A204.1 (cell line): ENCODE measurements around the gene TBC1D17.

Experiments used
- FAIRE-seq: peaks from 2 replicates; lab custom pipeline; 2012; peaks lifted over from hg19 to GRCh38; lab: Jason Lieb, UNC

The TBC1D17 gene

DNA sequence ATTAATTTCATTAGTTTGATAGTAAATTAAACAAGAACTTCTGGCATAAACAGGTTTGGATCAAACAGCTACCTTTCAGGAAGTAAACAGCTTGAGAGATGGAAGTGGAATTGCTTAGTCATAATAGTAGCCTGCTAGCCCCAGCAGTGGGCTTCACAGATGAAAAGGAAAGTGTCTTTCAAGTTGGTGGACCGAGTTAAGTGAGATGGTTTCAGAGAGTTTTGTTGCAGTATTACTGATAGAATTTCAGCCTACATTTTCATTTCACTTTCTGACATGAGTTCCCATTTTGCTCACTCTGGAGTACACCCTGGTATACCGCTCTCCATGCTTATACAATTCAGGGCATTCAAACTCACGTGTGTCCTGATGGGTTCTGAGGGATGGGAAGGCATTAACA lies 28.6 kb upstream of the TBC1D17 start:
- no peak for FAIRE-seq

DNA sequence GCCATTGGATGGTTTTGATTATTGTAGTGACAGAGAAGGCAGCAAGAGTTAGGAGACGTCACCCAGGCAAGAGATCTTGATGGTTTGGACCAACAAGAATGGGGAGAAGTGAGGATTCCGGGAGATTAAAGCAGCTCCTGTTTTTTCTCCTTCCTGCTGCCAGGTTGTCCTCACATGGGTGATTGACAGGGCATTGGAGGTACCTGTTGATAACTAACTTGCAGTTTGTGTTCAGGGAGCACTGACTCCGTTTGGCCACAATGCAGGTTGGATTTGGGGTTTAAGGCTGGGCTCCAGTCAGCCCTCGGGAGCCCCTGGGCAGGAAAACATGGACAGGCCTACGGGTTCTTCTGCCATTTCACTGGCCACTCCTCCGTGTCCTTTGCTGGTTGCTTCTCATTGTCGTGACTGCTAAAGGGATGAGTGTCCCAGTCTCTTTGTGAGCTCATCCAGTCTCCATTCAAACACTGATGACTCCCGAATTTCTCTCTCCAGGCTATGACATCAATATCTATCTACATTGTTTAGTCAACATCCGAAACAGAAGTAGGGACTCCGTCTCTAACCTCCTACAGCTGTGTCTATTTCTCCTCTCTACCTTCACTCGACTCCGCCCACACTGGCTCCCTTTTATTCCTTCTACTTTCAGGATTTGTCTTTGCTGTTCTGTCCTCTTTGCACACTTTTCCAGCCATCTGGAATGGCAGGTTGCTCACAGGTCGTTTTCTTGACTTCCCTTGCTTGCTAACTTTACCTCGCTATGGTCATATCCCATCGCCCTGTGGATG lies 27.9 kb upstream of the TBC1D17 start:
- no peak for FAIRE-seq

DNA sequence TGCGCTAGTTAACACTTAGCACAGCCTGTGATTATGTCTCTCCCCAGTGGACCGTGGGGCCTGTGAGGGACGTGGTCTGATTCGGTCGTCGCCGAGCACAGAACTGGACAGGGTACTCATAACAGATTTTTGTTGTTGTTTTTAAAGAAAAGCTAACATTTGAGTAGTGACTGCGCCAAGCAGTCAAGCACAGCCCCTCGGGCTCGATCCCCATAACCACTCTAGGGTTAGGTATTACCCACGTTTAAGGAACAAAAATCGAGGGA lies 27.3 kb upstream of the TBC1D17 start:
- FAIRE-seq: no peak

DNA sequence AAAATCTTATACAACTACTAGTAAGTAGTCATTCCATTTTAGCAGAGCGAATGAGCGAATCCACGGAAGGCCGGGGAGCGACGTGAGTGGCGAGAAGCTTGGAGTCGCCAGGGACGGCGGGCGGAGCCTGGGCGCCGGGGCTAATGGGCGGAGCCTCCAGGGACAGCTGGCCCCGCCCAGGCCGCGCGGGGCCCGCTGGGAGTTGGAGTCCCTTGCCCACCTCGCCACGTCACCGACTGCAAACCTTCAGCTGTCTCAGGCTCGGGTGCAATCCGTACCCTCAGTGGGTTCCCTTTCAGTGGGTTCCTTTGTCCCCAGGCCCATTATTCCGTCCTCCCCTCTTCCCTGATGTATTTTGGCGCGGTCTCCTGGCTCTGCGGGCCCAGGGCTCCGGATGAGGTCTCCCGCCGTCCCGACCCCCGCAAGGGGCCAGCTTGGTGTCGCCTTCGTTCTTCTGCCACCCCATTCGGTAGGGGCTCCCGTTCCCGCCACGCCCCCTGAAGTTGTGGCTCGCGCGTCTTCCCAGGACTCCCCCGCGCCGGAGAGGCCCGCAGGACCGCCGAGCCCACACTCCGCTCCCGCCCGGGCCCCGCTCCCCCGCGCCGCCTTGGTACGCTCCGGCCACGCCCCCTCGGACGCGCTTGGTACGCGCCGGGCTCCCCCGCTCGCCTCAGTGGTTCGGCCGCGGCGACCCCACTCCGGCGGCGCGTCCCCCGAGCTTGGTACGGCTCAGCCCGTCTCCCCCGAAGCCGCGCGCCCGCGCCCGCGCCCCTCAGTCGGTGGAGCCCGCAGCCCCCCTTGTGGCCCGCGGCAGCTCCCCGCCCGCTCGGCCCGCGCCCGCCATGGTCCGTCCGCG lies 26.8 kb upstream of the TBC1D17 start, which contains the start of gene PTOV1:
TSS of gene PTOV1 (plus strand) at position 673 of the 856 bp plus-strand sequence.
- FAIRE-seq: no peak

DNA sequence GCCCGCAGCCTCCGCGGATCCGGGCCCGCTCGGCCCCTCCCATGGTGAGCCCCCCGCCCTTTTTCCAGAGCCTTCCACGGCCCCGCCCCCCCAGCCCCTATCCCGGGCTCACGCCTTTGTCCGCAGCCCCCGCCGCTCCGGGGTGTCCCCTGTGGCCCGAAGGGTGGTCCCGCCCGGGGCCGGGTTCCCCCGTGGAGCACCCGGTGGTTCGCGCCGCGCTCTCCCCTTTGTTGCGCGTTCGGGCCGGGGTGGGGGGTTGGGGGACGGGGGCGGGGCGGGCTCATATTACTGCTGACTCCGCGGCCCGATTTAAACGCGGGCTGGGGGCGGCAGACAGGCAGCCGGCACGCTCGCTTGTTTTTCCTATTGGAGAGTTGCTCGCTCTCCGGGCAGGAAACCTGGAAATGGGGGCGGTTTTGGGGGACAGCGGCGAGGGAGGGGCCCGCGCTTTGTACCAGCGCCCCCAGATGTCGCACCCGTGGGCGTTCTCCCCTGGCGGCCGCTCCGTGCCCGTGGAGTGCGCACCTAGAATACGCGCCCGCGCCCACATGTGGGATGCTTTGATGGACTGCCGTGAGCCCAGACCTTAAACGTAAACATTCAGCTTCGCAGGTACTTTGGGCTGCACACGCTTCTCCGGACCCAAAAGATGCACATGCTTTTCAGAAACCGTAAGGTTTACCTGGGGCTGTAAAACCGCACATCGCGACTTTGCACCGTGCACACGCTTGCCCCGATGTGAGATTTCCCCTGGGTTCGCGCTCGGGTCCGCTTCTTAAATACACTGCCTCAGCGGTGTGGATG lies 25.8 kb upstream of the TBC1D17 start:
- FAIRE-seq: no peak

DNA sequence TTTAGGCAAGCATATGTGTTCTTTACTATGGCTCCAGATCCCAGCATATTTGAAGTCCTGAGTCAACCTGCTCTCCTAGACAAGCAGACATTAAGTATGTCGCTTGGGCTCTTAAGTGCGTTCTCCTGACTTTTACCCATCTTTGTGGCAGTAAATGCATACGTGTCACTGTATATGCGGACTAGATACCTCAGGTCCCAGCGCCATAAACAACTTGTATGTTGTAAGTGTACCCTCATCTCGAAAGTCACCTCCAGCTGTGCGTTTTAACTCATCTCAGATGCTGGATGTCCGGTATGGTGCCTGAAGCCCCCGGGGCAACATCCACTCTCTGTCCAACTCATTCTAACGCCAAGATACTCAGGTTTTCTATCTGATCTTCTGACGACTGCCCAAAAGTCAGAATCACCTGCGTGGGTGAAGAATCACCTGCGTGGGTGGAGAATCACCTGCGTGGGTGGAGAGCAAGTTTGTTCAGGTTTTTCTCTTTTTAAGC lies 24.8 kb upstream of the TBC1D17 start:
- no peak for FAIRE-seq

DNA sequence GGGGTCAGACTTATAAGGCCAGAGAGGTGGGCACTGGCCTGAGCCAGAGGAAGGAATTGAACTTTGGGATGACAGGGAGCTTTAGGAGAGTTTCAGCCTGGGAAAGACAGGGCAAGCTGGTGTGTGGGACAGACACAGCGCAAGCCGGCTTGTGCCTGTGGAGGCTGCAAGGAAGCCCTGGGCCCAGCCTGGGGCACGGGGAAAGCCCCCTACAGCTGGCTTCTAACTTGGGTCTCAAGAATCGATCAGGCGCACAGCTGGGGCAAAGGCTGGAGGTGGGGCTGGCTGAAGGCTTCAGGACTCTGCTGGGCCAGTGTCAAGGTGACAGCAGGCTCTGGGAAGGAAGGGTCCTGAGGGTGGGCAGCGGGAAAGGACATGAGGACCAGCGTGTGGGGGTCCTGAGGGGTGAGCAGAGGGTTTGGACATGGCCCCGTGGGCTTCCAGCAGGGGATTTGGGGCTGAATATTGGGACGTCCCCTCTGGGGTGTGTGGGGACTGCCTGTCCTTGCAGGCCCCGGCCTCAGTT lies 23.6 kb upstream of the TBC1D17 start:
- no peak for FAIRE-seq

DNA sequence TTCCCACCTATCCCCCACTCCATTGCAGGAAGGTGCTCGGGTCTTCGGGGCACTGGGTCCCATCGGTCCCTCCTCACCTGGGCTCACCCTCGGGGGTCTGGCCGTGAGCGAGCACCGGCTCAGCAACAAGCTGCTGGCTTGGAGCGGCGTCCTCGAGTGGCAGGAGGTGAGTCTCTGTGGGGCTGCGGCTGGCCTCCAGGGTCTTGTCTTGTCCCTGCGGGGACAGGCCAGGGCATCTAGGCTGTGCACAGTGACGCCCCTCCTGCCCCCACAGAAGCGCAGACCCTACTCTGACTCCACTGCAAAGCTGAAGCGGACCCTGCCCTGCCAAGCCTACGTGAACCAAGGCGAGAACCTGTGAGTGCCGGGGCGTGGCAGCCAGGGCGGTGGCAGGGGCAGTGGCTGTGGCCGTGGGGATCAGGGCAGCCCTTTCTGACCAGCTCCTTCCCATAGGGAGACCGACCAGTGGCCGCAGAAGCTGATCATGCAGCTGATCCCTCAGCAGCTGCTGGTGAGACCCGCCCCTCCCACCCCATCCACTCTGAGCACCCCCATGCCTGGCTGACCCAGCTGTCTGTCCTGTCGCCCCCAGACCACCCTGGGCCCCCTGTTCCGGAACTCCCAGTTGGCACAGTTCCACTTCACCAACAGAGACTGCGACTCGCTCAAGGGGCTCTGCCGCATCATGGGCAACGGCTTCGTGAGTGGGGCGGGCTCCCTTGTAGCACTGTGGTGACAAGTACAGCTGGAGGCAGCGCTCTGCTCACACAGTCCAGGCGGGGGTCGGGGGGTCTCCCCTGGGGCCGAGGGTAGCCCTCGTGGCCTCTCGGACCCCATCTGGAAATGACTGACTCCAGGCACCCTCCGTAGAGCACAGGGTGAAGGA lies 22.9 kb upstream of the TBC1D17 start:
- FAIRE-seq: no peak

DNA sequence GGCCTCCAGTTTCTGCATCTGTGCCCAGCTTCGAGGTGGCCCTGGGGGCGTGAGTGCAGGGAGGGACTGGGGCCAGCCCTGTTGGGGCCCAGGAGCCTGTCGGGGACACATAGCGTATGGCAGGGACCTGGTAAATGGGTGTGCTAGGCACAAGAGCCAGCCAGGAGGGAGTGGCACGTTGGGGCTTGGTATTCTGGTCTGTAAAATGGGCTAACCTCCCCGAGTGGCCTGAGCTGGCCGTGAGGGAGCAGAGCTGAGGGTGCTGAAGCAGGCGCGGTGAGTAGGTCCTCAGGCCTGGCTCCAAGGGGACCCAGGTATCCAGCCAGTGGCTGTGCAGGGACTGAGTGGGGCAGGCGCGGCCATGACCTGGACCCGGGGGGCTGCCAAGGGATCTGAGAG lies 22.2 kb upstream of the TBC1D17 start:
- FAIRE-seq: no peak

DNA sequence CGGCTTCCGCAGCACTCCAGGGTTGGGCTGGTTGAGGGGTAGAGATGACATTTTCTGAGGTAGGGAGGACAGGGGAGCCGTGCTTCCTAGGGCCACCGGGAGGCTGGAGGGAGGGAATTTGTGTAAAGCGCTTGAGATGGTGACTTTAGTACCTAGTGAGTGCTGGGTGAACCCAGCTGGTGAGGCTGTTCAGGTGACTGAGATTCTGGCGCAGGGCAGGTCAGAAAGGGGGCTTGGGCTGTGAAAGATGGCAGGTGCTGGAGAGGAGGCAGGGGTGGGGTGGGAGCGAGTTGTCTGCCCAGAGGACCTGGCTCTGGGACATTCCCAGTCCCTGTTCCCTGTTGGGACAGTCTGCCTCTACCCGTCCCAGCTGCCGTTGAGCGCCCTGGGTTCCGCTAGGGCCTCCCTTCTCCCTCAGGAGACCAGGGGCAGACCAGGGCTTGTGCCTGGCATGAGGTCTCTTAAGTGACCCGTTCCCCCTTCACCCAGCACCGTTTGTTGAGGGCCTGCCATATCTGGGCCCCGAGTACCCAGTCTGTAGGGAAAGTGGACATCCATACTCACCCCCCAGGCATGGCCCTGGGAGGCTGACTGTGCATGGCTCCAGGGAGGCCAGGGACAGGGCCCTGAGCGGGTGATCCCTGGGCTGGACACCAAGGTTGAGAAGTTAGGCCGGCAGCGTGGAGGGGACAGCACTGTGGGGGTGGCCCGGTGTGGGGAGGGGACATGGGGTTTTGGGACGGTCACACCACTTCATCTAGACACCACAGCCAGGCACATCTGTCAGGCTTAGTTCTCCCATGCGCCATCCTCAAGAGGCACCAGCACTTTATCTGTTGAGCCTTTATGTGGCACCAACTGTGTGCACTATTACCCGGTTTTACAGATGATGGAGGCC lies 21.6 kb upstream of the TBC1D17 start:
- FAIRE-seq: no peak

DNA sequence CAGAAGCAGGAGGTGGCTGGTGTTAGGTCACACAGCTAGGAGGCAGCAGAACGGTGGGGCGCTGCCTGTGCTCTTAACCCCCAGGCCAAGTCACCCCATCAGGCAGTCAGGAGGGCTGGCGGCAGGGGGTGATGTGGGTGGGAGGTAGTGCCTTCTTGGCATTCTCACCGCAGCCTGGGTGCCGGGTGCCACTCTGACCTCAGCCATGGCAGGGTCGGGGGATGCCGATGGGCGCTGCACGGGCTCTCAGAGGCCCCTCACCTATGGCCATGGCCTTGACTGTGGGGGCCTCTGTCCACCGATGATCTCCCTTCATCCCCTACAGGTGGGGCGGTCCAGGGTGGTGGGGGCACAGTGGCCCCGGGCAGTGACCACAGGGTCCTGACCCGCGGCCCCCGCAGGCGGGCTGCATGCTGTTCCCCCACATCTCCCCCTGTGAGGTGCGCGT lies 20.9 kb upstream of the TBC1D17 start:
- FAIRE-seq: no peak

DNA sequence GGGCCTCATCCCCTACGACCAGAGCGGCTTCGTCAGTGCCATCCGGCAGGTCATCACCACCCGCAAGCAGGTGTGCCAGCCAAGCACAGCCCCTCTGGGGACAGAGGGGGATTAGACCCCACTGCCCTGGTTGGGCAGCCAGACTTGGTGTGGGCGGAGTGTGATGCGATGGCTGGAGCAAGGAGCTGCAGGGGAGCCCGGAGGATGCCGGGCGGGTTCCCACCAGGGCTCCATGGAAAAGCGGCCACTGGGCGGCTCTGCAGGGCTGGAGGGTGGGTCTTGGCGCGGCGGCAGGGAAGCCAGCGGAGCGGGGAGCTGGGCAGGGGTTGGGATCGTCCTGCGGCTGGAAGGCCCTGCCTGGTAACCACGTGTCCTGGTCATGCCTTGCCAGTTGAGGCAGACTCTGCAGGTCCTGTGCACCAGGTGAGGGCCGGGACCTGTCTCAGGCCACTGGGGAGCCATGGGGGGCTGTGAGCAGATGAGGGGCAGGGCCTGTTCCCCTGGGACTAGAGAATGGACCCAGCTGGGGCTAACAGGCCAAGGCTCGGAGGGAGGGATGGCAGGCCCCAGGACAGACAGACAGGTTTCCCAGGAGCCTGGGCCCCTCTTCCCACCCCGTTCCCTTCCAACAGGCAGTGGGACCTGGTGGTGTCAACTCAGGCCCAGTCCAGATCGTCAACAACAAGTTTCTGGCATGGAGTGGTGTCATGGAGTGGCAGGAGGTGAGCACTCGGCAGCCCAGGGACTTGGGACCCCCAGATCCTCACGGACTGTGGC lies 20.3 kb upstream of the TBC1D17 start:
- no peak for FAIRE-seq

DNA sequence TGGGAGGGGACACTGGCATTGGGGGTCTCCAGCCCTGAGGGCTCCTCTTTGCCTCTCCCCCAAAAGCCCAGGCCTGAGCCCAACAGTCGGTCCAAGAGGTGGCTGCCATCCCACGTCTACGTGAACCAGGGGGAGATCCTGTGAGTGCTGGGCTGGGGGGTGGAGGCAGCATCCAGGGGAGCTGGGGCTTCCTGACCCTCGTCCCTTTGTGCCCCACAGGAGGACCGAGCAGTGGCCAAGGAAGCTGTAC lies 19.7 kb upstream of the TBC1D17 start:
- FAIRE-seq: no peak

DNA sequence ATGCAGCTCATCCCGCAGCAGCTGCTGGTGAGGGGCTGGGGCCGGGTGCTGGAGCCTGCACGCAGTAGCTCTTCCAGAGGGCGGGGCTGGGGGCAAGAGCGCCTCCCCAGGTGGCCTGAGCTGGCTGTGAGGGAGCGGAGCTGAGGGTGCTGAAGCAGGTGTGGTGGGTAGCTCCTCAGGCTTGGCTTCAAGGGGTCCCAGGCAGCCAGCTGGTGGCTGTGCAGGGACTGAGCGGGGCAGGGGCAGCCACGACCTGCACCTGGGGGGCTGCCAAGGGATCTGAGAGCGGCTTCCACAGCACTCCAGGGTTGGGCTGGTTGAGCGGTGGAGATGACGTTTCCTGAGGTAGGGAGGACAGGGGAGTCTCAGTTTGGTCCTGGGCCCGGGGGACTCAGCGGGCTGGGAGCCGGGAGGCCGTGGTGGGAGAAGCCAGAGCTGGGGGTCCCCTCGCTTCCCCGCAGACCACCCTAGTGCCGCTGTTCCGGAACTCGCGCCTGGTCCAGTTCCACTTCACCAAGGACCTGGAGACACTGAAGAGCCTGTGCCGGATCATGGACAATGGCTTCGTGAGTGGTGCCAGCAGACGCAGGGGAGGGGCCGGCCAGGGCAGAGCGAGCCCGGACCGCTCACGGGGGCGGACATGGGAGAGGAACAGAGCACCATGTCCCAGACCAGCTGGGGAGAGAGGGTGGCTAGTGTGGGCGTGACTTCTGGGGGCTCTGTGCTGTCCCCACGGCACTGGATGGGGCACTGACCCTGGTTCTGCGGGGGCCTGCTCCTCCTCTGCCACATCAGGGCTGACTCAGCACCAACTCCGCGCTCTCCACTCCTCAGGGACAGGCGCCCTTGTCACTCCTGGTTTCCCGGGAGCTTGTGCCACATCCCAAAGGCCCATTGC lies 19.2 kb upstream of the TBC1D17 start:
- no peak for FAIRE-seq

DNA sequence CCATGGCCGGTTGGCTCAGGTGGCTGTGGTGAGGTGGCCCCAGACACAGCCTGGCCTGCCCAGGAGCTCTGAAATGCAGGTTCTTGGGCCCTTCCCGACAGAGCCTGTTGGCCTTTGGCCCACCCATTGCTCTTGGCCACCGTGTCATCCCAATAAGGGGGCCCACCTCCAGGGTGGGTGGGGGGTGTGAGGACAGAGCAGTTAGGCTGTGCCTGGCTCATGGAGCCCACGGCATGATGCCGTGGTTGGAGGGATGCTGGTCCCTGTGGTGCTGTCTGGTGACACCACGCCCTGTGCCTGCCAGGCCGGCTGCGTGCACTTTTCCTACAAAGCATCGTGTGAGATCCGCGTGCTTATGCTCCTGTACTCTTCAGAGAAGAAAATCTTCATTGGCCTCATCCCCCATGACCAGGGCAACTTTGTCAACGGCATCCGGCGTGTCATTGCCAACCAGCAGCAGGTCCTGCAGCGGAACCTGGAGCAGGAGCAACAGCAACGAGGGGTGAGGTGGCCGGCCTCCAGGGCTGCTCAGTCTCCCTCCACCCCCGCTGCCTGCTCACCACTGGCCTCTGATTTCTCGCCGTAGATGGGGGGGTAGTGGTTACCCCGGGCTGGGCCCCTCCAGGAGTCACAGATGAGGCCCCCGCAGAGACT lies 17.7 kb upstream of the TBC1D17 start:
- FAIRE-seq: no peak

DNA sequence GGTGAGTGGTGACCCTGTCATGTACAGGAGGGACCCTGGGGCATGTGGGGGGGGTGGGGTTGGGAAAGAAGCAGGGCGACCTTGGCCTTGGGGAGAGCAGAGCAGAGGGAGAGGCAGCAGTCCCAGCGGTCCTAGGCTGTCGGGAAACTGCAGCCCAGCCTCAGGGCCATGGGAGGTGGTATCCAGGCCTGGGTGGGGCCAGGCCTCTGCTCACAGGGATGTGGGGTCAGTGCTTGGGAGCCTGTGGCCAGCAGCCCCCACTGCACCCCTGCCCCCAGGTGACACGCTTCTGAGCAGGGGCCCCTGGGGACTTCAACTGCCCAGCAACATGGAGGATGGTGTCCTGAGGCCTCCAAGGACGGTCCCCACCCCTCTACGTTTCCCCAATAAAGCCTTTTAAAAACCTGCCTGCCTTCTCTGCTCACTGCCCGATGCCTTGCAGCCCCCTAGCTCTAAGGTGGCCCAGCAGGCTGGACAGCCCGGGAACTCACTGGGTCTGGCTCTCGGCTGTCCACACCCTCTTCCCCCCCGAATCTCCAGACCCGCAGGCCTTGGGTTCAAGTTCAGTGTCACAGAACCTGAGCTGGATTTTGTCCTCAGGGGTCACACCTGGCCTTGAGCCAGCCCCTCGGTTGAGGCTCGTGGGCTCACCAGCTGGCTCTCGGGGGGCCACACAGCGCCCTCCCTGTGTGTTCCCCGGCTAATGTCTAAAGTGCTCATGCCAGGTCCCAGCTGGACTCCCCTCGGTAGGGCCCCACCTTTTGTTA lies 17.0 kb upstream of the TBC1D17 start:
- FAIRE-seq: no peak

DNA sequence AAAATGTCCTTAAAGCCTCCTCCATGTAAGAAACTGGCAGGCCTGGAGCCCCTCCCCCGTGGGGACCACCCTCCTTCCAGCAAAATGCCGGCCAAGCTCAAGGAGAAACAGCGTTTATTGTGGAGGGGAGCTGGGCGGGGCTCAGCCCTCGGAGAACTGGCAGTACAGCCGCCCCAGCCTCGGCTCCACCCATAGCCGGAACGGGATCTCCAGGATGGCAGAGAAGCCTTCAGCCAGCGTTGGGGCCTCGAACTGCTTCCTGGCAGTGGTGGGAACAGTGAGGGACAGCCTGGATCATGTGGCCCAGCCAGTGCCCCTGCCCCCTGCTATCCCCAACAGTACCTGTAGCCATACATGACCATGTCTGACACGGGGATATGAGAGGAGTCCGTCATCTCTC lies 16.4 kb upstream of the TBC1D17 start:
- no peak for FAIRE-seq
